H4 (cell line): ENCODE data around the gene KREMEN1. TPM values are rescaled to one million over a fixed set of nuclear protein-coding genes. Genes with fewer than 3 reads are reported as not detected.

ENCODE experiments used
- DNase-seq: peaks from one replicate; pipeline ENCODE4 v3.0.0-alpha.2; 2015; ENCODE audit warnings: low spot score
- total RNA-seq: library from RNA; depleted of rRNA; stranded (reverse); fragments of >200 nt; shearing (Covaris generic); gene quantifications from 2 replicates; pipeline ENCODE4 v1.2.3, GENCODE V29; 2014

KREMEN1 gene
- total RNA-seq, 1 experiment from 2014 or later: 3.9 TPM

DNA sequence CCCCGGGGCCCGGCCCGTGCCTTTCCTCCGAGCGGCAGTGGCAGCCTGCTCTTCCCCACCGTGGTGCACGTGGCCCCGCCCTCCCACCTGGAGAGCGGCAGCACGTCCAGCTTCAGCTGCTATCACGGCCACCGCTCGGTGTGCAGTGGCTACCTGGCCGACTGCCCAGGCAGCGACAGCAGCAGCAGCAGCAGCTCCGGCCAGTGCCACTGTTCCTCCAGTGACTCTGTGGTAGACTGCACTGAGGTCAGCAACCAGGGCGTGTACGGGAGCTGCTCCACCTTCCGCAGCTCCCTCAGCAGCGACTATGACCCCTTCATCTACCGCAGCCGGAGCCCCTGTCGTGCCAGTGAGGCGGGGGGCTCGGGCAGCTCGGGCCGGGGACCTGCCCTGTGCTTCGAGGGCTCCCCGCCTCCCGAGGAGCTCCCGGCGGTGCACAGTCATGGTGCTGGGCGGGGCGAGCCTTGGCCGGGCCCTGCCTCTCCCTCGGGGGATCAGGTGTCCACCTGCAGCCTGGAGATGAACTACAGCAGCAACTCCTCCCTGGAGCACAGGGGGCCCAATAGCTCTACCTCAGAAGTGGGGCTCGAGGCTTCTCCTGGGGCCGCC lies 23.1 kb upstream of the KREMEN1 start:
- DNase-seq: no peak

DNA sequence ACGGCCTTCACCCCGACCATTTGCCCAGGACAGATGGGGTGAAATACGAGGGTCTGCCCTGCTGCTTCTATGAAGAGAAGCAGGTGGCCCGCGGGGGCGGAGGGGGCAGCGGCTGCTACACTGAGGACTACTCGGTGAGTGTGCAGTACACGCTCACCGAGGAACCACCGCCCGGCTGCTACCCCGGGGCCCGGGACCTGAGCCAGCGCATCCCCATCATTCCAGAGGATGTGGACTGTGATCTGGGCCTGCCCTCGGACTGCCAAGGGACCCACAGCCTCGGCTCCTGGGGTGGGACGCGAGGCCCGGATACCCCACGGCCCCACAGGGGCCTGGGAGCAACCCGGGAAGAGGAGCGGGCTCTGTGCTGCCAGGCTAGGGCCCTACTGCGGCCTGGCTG lies 22.4 kb upstream of the KREMEN1 start:
- DNase-seq: no peak

DNA sequence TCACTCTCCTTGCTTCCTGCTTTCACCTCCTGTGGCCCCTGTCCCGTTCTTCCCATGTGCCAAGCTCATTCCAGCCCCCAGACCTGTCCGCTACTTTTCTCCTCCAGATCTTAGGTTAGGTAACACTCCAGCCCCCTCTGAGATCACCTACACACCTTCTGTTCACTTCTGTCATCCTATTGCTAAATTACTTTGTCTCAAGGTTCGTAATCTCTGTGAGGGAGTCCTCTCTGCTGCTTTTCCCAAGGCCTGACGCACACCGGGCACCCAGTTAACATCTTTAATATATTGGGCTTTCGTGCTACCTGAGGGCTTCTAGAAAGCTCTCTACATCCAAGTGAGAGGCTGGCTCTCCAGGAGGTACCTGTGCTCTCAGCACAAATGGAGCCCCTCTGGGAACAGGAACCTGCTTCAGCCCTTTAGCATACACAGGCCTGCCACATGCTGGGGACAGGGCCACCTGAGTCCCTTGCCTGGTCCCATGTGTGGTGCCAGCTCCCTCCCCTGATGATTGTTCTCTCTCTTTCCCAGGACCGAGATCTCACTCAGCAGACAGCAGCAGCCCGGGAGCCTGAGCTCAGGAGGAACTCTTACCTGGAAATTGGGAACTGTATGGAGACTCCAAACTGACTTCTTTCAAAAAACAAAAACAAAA lies 19.7 kb upstream of the KREMEN1 start:
- no peak for DNase-seq

DNA sequence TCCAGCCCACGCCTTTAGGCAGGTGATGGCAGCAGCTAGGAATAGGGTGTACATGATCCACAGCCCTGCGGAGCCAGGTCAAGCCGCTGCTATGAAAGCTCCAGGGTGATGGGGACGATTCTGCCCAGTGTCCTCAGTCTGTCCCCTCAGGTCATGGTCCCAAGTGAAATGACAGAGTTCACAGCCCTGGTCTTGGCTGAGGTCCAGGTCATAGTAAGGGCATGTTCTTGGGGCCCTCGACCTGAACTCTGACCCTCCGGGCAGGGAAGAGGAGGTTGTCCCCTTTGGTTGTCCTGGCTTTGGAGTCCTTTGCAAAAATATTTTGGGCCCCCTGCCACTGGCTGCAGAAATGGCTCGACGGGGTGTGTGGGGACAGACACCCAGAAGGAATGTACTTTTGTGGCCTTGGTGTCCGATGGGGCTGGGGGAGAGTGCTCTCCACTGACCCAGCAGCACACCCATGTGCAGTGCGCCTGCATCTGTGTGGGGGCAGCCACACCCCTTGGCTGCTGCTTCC lies 18.5 kb upstream of the KREMEN1 start:
- DNase-seq: no peak

DNA sequence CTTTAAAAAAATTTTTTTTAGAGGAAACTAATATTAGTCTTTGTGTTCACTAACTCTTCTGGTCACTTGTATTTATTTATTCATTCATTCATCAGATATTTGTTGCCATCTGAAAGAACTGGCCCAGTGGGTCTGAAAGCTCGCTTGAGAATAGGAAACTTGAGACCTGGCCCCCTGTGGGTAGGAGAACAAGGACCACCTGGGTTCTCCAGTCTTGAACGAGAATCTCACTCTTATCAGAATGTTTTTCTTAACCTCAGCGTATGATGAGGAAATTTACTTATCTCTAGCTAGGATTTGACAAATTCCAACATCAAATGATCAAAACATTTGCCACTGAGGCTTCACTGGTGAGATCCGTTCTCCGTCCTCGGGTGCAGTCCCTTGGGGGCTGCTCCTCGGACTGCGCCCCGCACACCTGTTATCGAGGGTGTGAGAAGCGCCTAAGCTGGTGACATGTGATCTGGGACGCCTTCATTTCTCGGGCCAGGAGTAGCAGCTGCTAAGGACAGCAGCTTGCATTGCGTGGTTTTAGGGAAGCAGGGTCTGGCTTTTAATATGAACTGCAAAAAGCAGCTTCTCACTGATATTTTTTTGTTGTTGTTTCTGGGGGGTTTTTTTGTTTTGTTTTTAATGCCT lies 17.5 kb upstream of the KREMEN1 start:
- no peak for DNase-seq

DNA sequence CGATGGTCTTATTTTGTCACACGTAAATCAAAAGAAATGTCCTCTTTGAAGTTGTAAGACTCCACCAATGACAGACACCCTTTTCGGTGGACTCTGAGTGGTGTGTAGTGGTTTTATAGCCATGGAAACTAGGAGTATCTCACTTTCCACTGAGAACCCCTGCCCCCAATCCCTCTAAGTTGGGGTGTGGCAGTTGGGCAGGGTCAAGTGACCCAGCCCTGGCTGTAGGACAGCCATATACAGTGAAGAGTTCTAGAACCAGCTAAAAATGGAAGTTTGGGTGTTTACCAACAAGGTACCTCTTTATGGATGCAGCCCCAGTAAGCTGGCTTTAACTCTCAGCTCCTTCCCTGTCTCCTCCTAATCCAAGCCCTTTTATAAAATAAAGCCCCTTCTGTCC lies 16.4 kb upstream of the KREMEN1 start:
- DNase-seq: no peak

DNA sequence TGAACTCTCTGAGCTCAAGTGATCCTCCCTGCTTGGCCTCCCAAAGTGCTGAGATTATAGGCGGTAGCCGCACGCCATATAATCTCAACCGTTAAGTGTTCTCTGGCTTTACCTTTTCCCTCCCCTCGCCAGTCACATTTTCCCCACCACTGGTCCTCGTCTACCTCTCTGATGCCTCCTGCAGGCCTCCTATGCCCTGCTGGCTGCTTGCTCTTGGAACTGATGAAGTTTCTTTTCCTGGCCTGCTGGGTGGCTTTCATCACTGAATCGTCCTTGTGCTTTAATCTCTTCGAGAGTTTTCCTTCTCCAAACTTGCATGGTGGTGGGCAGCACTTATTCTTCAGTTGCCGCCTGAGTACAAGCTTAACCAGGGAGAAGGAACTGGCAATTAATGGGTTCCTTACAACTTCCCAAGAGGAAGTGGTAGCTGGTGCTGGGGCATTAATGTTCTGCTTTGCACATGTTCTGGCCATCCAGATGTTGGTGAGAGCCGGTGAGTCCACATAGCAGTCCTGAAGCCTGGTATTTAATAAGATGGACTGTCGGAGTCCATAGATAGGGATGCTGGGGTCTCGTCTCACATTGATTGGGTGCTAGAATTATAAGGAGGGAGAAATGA lies 12.5 kb upstream of the KREMEN1 start:
- no peak for DNase-seq

DNA sequence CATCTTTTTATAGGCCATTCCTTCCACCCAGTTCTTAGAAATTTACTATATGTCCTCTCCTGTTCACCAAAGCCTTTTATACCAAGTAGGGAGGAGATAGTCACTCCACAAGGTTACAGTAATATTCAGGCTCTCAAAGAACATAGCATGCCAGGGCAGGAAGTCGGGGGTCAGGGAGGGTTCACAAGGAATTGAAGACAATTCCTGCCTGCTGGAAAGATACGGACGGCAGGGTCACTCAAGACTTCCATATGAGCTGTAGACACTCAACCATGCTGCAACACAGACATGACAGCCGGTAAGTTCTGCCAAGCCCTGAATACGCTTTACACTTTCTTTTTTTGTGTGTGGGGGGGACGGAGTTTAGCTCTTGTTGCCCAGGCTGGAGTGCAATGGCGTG lies 11.9 kb upstream of the KREMEN1 start:
- no peak for DNase-seq

DNA sequence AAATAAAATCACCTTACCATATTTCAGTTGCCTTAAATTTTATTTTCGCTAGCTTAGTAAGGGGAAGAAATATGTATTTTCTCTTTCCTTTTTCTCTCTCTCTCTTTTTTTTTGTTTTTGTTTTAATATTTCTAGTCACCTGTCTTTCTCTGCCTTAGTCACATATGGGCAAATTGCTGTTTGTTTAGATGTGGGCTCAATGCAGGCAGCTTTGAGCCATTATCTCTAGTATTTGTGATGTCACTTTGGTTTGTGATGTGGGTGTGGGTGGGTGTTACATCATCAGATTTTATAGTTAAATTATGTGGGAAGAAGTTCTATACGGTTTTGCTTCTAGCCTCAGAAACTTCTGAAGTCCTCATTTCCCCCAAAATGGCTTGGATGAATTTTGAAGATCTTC lies 11.1 kb upstream of the KREMEN1 start, which contains the start of gene C22orf31:
Gene C22orf31 (minus strand): TSS at position 59 of the 400 bp plus-strand sequence. CDS start 39 bp downstream, at position 20.
- no peak for DNase-seq

DNA sequence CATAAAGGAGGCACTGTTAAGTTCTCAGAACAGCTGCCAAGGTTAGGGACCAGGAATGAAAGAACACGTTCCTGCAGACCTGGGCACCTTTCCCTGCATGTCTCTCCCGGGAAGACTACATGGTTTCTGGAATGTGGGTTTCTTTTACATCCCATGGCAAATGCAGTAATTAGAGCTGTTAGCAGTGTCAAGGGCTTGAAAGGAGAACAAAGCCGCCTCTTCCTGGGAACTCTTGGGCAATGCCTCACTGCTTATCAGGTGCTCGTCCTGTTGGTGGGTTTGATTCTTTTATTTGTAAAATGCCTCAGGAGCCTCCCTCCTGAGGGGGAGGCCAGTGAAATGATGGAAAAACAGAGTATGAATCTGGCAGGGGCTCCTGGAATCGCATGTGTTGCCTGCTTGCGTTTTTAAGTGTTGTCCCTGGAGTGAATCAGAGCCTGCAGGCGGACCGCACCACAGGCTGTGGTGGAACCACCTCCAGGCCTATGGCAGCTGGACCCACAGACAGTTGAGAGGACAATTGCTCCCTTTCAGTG lies 10.5 kb upstream of the KREMEN1 start:
- no peak for DNase-seq

DNA sequence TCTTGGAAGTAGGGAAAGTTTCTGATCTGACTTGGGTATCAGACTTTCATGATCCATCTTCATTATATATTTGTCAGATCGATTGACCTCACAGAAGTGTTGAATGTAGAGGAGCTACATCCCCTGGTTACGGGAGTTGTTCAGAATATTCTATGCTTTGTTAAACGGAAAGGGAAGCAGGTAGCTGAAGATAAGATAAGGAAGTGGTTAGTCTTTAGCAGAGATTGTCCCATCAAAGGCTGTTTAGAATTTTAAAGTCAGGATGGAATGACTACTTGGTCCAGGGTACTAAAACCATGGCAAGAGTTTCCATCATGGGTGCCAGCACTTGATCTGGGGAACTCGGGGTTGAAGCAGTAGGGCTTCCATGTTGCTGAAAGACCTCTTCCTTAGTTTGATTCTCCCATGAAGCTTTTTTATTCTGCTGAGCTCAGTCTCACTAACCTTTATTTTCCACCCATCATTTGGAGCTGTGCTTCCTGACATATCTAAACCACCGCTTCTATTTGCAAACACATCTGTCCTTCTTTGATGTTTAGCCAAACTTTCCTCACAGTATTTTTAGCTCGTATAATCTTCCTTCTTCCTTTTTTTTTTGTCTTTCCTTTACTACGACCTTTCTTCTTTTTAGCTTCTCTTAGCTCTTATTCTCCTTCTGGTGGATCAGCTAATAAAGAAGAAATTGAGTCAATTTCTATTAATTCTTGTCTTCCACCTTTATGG lies 7.2 kb upstream of the KREMEN1 start:
- no peak for DNase-seq

DNA sequence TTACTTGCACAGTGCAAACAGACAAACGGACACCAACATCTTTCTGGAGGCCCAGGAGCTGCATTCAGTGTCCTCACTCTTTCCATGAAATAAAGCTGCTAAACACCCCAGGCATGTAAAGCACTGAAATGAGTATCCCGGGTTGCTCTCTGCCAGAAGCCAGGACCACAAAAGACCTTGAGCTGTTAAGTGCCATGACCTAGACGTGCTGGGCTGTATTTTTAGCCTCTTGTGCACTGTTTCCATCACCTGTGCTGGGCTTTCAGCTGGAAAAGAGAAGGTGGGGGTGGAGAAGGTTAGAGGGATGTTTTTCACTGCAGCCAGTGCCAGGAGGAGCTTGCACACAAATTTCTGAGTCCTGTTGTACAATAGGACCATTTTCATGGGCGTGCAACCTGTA lies 3.4 kb upstream of the KREMEN1 start:
- no peak for DNase-seq

DNA sequence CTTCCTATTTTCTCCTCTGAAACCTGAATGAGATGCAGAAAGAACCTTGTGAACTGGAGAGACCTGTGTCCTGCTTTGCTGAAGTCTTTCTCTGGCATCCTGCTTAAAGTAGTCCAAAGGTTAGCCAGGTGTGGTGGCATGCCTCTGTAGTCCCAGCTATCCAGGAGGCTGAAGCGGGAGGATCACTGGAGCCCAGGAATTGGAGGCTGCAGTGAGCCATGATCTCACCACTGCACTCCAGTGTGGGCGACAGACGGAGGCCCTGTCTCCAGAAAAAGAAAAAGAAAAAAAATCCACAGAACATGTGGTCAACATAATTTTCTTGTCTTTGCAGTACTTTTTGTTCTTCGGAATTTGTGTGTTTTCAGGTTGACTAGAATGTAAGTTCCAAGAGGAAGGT lies 2.3 kb upstream of the KREMEN1 start:
- DNase-seq: no peak

DNA sequence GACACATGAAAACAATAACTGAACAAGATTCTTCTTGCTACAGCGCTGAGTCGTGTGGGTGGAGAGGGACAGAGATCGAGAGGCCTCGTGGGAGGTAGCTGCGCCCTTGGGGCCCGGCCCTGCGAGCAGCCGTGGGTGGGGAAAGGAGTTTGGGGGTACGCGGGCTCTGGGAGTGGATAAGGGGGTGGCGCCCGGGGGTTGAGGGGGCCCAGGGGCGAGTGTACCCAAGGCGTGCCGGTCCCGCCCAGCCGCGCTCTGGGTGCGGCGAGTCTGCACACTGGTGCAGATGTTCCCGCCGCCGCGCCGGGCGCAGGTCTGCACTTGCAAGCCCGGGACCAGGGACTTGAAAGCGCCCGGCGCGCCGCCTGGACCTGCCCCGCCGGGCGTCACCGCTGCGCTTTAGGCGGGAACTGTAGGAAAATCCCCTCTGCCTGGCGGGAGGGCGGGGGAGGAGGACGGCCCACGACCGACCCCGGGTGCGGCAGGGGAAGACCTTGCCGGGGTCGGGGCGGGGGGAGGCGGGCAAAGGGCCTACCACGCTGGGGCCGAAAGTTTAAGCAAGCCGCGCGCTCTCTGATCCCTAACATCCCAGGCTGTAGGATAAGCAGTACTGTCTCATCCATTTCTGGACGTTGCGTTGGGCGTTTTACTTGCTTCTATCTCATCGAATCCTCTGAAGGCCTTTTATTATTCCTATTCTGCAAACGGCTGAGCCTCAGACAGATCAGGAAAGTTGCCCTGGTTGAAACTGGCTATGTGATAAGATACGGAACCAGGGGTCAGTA lies 1.4 kb upstream of the KREMEN1 start:
- DNase-seq: no peak

DNA sequence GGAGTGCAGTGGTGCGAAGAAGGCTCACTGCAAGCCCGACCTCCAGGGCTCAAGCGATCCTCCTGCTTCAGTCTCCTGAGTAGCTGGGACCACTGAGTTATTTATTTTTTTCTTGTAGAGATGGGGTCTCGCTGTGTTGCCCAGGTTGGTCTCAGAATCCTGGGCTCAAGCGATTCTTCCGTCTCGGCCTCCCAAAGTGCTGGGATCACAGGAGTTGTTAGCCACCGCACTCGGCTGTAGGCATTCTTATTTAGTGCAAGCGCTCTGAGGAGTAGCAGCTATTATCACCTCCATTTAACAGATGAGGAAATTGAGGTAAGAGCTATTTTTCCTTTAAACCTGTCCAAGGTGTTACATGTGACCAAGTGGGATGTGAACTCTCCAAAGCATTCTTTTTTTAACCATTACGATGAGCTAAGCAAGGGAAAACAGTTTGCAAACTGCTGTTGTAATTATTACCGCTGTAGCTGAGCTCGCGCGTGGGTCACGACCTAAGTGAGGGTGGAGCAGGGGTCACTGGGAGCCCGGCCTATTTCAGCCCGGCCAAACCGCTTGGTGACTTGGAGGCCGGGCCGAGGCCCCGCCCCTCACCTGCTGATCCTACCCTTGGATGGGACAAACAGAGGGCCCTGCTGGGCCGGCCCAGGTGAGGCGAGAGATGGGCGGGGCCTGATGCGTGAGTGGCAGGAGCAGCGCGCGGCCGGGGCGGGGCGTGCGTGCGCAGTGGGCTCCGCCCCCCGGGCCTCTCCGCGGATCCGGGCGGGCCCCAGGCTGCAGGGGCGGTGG lies 449 bp upstream of the KREMEN1 start:
- peak; percentile 34 for DNase-seq

DNA sequence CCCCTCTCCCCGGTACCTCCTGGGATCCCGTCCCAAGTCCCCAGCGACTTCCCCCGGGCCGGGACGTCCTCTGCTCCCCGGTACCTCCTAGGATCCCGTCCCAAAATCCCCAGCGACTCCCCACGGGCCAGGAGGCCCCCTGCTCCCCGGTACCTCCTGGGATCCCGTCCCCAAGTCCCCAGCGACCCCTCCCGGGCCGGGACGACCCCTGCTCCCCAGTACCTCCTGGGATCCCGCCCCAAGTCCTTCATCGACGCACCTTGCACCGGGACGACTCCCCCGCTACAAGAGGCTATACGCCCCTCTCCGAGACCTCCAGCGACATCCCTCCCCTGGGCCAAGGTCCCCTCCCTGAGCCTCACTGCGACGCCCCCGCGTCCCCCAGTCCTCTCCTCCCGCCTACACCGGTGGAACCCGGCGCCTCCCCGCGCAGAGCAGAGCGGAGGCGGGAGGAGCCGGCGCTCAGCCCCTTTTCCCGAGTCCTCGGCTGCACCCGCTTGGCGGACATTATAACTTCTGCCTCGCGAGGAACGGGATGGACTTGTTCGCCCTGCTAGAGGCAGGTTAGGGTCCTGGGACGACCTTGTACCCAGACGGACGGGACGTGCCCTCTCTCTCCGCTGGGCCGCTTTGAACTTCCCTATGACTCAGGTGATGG lies 912 bp downstream of the KREMEN1 start:
- no peak for DNase-seq

DNA sequence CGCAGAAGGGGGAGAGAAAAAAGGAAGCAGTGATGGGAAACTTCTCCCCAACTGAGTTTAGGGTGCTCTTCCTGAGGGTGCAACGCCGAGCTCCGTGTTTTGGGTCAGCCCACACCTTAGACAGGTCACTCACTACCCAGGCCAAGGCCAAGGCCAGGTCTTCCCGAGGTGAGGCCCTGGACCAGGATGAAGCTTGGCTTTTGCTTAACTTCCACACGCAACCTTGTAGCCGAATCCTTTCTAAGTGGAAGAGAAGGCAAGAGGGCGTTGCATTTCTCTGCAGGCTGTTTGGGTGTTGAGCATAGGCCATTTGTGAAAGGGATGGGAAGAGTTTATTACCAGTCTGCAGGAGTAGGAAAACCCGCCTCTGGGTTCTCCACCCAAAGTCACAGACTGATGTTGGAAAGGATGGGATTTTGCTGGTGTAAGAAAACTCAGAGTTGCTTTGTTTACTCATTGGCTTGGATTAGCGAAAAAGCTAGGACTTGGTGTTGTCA lies 1.5 kb downstream of the KREMEN1 start:
- no peak for DNase-seq

DNA sequence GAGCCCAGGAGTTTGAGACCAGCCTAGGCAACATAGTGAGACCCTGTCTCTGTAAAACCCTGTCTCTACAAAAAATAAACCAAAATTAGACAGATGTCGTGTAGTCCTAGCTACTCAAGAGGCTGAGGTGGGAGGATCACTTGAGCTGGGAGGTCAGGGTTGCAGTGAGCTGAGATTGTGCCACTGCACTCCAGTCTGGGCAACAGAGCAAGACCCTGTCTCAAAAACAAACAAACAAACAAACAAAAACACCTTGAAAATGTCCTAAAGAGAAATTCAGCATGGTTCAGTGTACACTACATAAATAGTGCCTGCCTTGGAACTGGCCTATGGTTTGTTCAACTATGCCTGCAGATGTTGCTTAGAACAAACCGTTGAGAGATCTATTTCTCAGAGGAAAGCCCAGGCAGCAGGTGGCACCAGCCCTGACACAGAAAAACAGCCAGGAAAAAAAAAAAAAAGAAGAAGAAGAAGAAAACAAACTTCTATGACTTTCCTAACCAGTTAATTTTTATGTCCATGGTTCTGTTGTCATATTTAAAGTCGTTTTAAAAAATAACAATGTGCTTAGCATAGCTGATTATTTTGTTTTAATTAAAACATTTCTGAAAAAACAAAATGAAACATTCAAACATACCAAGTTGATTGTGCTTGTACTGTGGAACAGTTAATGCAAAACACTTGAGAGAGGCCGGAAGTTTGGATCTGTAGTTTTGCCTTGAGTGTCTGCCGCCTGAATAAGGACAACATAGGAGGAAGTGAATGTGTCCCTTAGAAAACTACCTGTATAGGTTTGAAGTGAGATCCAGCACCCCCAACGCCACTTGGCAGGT lies 5.4 kb downstream of the KREMEN1 start:
- no peak for DNase-seq

DNA sequence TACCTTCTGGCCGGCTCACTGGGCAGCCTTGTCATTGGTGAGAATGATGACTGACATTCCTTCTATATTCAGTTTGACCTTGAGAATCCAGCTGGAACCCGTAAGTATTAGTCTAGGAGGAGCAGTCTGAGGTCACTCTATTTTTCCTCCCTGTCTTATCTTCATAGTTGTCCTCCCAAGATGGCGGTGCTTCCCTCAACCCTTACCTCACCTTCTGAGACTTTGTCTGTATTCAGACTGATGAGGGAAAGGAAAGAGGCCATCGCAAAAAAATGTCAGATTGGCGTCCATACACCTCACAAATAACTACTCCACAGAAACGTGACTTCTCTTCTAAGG lies 6.0 kb downstream of the KREMEN1 start:
- DNase-seq: no peak
